ENCODE results near the gene PRR9. TPM values are rescaled to one million over a fixed set of nuclear protein-coding genes. Genes with fewer than 3 reads are reported as not detected.

PRR9 gene
- polyA plus RNA-seq, 4 donors = not detected

- DNase-seq (ENCODE audit: low read depth in 4 of 4, low spot score in 3 of 4) = no peak
These were observed 45.2 kb downstream of the PRR9 start for GRCh38 chr1:153262462-153263157.

DNA sequence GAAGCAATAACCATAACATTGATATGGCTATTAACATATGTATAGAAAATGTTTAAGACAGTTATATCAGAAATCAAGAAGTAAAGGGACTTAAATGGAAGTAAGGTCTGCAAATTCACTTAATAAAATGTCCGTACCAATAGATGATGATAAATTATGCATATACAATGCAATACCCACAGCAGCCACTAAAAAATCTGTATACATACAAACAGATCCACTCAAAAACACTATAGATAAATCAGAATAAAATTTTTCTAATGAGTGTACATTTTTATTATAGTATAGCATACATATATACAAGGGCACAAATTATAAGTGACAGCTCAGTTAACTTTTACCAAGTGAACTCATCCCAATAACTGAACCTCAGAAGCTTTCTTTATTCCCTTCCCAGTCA lies 48.1 kb downstream of the PRR9 start:
- DNase-seq (ENCODE audit: low read depth in 4 of 4, low spot score in 3 of 4) = no peak

Other genes with a start within 250 kb of the PRR9 start
- gene SPRR4, start 246.9 kb upstream of the PRR9 start, polyA plus RNA-seq (ENCODE audit: insufficient read length in 4 of 4) = not detected
- under 1 TPM in 1 of 4 donors, not detected in 3; 0.73 TPM for gene SPRR1A, start 233.5 kb upstream of the PRR9 start, polyA plus RNA-seq (ENCODE audit: insufficient read length in 4 of 4)
- gene SPRR3, start 215.8 kb upstream of the PRR9 start, polyA plus RNA-seq (ENCODE audit: insufficient read length in 4 of 4) = 1 to 10 TPM in 1 of 4 donors, under 1 TPM in 2, not detected in 1; 0.32 to 1.2 (median 0.63) TPM
- not detected for gene SPRR1B, start 186.4 kb upstream of the PRR9 start, polyA plus RNA-seq (ENCODE audit: insufficient read length in 4 of 4)
- gene SPRR2D, start 176.5 kb upstream of the PRR9 start, polyA plus RNA-seq (ENCODE audit: insufficient read length in 4 of 4) = under 1 TPM in 1 of 4 donors, not detected in 3; 0.63 TPM
- gene SPRR2A, start 160.1 kb upstream of the PRR9 start, polyA plus RNA-seq (ENCODE audit: insufficient read length in 4 of 4) = under 1 TPM in 1 of 4 donors, not detected in 3; 0.57 TPM
- gene SPRR2B, start 146.0 kb upstream of the PRR9 start, polyA plus RNA-seq (ENCODE audit: insufficient read length in 4 of 4) = 1 to 10 TPM in 1 of 4 donors, not detected in 3; 3.2 TPM
- under 1 TPM in 1 of 4 donors, not detected in 3; 0.29 TPM for gene SPRR2E, start 123.1 kb upstream of the PRR9 start, polyA plus RNA-seq (ENCODE audit: insufficient read length in 4 of 4)
- 10 to 100 TPM in 1 of 4 donors, under 1 TPM in 1, not detected in 2; 0.42 to 11.8 TPM for gene SPRR2F, start 104.1 kb upstream of the PRR9 start, polyA plus RNA-seq (ENCODE audit: insufficient read length in 4 of 4)
- gene SPRR2G, start 66.7 kb upstream of the PRR9 start, polyA plus RNA-seq (ENCODE audit: insufficient read length in 4 of 4) = not detected
- not detected for gene LELP1, start 14.2 kb upstream of the PRR9 start, polyA plus RNA-seq (ENCODE audit: insufficient read length in 4 of 4)
- not detected for gene LORICRIN, start 42.1 kb downstream of the PRR9 start, polyA plus RNA-seq (ENCODE audit: insufficient read length in 4 of 4)
- gene PGLYRP3, start 95.4 kb downstream of the PRR9 start, polyA plus RNA-seq (ENCODE audit: insufficient read length in 4 of 4) = not detected
- not detected for gene PGLYRP4, start 131.3 kb downstream of the PRR9 start, polyA plus RNA-seq (ENCODE audit: insufficient read length in 4 of 4)
- 10 to 100 TPM in 3 of 4 donors, 1 to 10 TPM in 1; 7.2 to 34.0 (median 24.9) TPM for gene S100A9, start 140.3 kb downstream of the PRR9 start, polyA plus RNA-seq (ENCODE audit: insufficient read length in 4 of 4)
- gene S100A12, start 158.0 kb downstream of the PRR9 start, polyA plus RNA-seq (ENCODE audit: insufficient read length in 4 of 4) = 1 to 10 TPM in 3 of 4 donors, not detected in 1; 1.4 to 3.0 (median 1.7) TPM
- gene S100A8, start 173.5 kb downstream of the PRR9 start, polyA plus RNA-seq (ENCODE audit: insufficient read length in 4 of 4) = 10 to 100 TPM in 3 of 4 donors, 1 to 10 TPM in 1; 5.5 to 22.6 (median 16.0) TPM
- not detected for gene S100A7A, start 198.9 kb downstream of the PRR9 start, polyA plus RNA-seq (ENCODE audit: insufficient read length in 4 of 4)
- gene S100A7, start 243.1 kb downstream of the PRR9 start, polyA plus RNA-seq (ENCODE audit: insufficient read length in 4 of 4) = under 1 TPM in 1 of 4 donors, not detected in 3; 0.47 TPM